HepG2 (cell line): ENCODE measurements around the gene ABCA4. TPM values are rescaled to one million over a fixed set of nuclear protein-coding genes. Genes with fewer than 3 reads are reported as not detected.

ENCODE experiments used
- ATAC-seq: fragments of 200-7000 bp; cut with Tn5 transposase; 3 replicates; pipeline ENCODE4 v1.9.1; 2020; ENCODE audit warnings: mild to moderate bottlenecking, moderate library complexity
- BruUV-seq: library from RNA; stranded (reverse); fragments of 400-500 nt; replicated peaks from 2 replicates; lab custom pipeline; 2021; lab: Mats Ljungman, UMichigan
- CTCF ChIA-PET: fragments of 300-600 bp; formaldehyde crosslinking; extraction: SDS; loops from one replicate; lab custom pipeline; 2021; ENCODE audit warnings: low total read pairs, inconsistent platforms, low intra/inter-chr PET ratio; lab: Yijun Ruan, JAX
- POLR2A ChIA-PET: fragments of 350-600 bp; sonication (Branson Sonifier 250); formaldehyde crosslinking; loops from one replicate; lab custom pipeline; 2020; ENCODE audit warnings: antibody characterized with exemption, inconsistent platforms; lab: Yijun Ruan, JAX
- DNase-seq: peaks from one replicate; pipeline ENCODE4 v3.0.0-alpha.2; 2015; ENCODE audit warnings: low spot score
- FAIRE-seq: peaks from 3 replicates; lab custom pipeline; 2011; peaks lifted over from hg19 to GRCh38; lab: Jason Lieb, UNC
- H2AFZ ChIP-seq: one replicate; pipeline ENCODE4 v1.6.1; 2011; ENCODE audit warnings: low read length, inconsistent platforms
- H3K27ac ChIP-seq: fragments of 300-600 bp; 3 replicates; pipeline ENCODE4 v1.8.0; 2011; ENCODE audit warnings: mixed run types, mild to moderate bottlenecking, mixed read lengths, low read length, inconsistent platforms; ENCODE audit not compliant: insufficient read depth; ENCODE audit errors: extremely low read length
- H3K27me3 ChIP-seq, 2 experiments: fragments of 200-600 bp in 1 of 2; 2 replicates in 1 of 2; 3 replicates in 1 of 2; pipeline versions ENCODE4 v1.6.0 to v1.8.0; 2011; ENCODE audit warnings: low read length in 2 of 2, mild to moderate bottlenecking in 2 of 2, moderate library complexity in 2 of 2, inconsistent platforms in 1 of 2; ENCODE audit not compliant: insufficient read depth in 2 of 2, control insufficient read depth in 1 of 2
- H3K36me3 ChIP-seq, 2 experiments: fragments of 200-600 bp in 1 of 2; replicated peaks in 1 of 2; 2 replicates in 1 of 2; 3 replicates in 1 of 2; pipeline versions ENCODE4 v1.5.1 to v1.8.0; 2011; ENCODE audit warnings: low read length in 2 of 2, inconsistent platforms in 1 of 2; ENCODE audit not compliant: insufficient read depth in 2 of 2, control insufficient read depth in 1 of 2
- H3K4me1 ChIP-seq: 2 replicates; pipeline ENCODE4 v1.5.1; 2012; ENCODE audit warnings: low read length, inconsistent platforms; ENCODE audit not compliant: insufficient read depth
- H3K4me2 ChIP-seq: 2 replicates; pipeline ENCODE4 v1.6.0; 2011; ENCODE audit warnings: low read depth, low read length, inconsistent platforms
- H3K4me3 ChIP-seq, 3 experiments: fragments of 200-600 bp in 1 of 3; sonication (generic), shearing (Covaris generic) in 1 of 3; replicated peaks in 1 of 3; 2 replicates each; pipeline ENCODE4 v1.5.1; 2011 to 2016; ENCODE audit warnings: low read length in 3 of 3, inconsistent platforms in 2 of 3, low read depth in 2 of 3, mild to moderate bottlenecking in 2 of 3, control low read depth in 1 of 3, mixed read lengths in 1 of 3; ENCODE audit not compliant: insufficient read depth in 1 of 3
- H3K79me2 ChIP-seq: one replicate; pipeline ENCODE4 v1.6.1; 2011; ENCODE audit warnings: low read length, inconsistent platforms; ENCODE audit not compliant: insufficient read depth
- H3K9ac ChIP-seq: 2 replicates; pipeline ENCODE4 v1.6.0; 2011; ENCODE audit warnings: mild to moderate bottlenecking, low read depth, low read length, inconsistent platforms; ENCODE audit not compliant: insufficient read depth
- H3K9me3 ChIP-seq: 2 replicates; pipeline ENCODE4 v1.5.1; 2012; ENCODE audit warnings: mild to moderate bottlenecking, low read length
- H4K20me1 ChIP-seq: 2 replicates; pipeline ENCODE4 v1.6.0; 2011; ENCODE audit warnings: inconsistent platforms, mild to moderate bottlenecking, low read length, moderate library complexity; ENCODE audit not compliant: insufficient read depth
- ATF6 ChIP-seq: sonication (generic); formaldehyde crosslinking; conservative IDR thresholded peaks from 2 replicates; pipeline ENCODE4 v1.4.0; 2020; ENCODE audit warnings: missing genetic modification reagents
- CCDC6 ChIP-seq: sonication (generic); formaldehyde crosslinking; IDR thresholded peaks from 2 replicates; pipeline ENCODE4 v1.8.1; 2022; ENCODE audit warnings: mild to moderate bottlenecking, missing genetic modification reagents, moderate library complexity
- DNMT1 ChIP-seq: sonication (generic); formaldehyde crosslinking; IDR thresholded peaks from 2 replicates; pipeline ENCODE4 v1.5.1; 2020; ENCODE audit warnings: mild to moderate bottlenecking, missing genetic modification reagents
- DR1 ChIP-seq: sonication (generic); formaldehyde crosslinking; IDR thresholded peaks from 2 replicates; pipeline ENCODE4 v1.8.0; 2021; ENCODE audit warnings: mild to moderate bottlenecking, missing genetic modification reagents, inconsistent platforms
- HOXA5 ChIP-seq: sonication (generic); formaldehyde crosslinking; IDR thresholded peaks from 2 replicates; pipeline ENCODE4 v1.4.0; 2020; ENCODE audit warnings: missing genetic modification reagents
- MEIS1 ChIP-seq: sonication (generic); formaldehyde crosslinking; IDR thresholded peaks from 2 replicates; pipeline ENCODE4 v1.9.0; 2021; ENCODE audit warnings: mild to moderate bottlenecking, missing genetic modification reagents, moderate library complexity, borderline replicate concordance
- SP2 ChIP-seq: sonication (generic); formaldehyde crosslinking; IDR thresholded peaks from 2 replicates; pipeline ENCODE4 v1.5.1; 2020; ENCODE audit warnings: mild to moderate bottlenecking, missing genetic modification reagents
- THAP11 ChIP-seq: IDR thresholded peaks from 2 replicates; pipeline ENCODE4 v1.6.1; 2016; ENCODE audit warnings: missing biosample characterization, missing genetic modification reagents
- WGBS: methylation state at CpG from one replicate; pipeline ENCODE4 v1.1.6; 2017; ENCODE audit warnings: low lambda C conversion rate; 5-methylcytosine and 5-hydroxymethylcytosine counted together
- in situ Hi-C: cut with HindIII; loops from 2 replicates; pipeline ENCODE4 v1.10.0; 2017; ENCODE audit warnings: low pct_unique_long_range_greater_than_20kb; ENCODE audit not compliant: extremely low pct_ligation_motif_present
- intact Hi-C: fragments of 100-400 bp; cut with micrococcal nuclease; formaldehyde crosslinking; loops from one replicate; pipeline ENCODE4 v1.10.0; 2022; ENCODE audit not compliant: unreplicated experiment
- polyA plus RNA-seq, 8 experiments: library from polyadenylated mRNA; depleted of rRNA in 3 of 8; stranded (reverse) in 7 of 8; unstranded in 1 of 8; fragments of >200 nt; fragmentation: Illumina TruSeq in 4 of 8; extraction: Trizol in 4 of 8; gene quantifications; 2 replicates each; pipeline versions ENCODE4 v1.2.1 to v1.2.3, GENCODE V29; 2011 to 2016; ENCODE audit warnings: low read depth in 4 of 8, missing spikeins in 1 of 8, mixed read lengths in 1 of 8; ENCODE audit not compliant: insufficient read depth in 1 of 8
- total RNA-seq, 5 experiments: library from RNA; depleted of rRNA; stranded (reverse); fragments of >200 nt; fragmentation: Illumina TruSeq; extraction: Trizol; gene quantifications; 2 replicates each; pipeline ENCODE4 v1.2.3, GENCODE V29; 2016; ENCODE audit warnings: low read depth in 1 of 5
- TF ChIP-seq, protein P1 (sequence below): sonication (generic); formaldehyde crosslinking; IDR thresholded peaks from 2 replicates; pipeline ENCODE4 v1.4.0; 2020; ENCODE audit warnings: missing genetic modification reagents, borderline replicate concordance

The ABCA4 gene
- total and polyA plus RNA-seq, 2 of the 13 experiments (the other 11 are each of a cell fraction or from before 2014, with no cell fraction given), result 0.24 to 0.67 TPM

DNA sequence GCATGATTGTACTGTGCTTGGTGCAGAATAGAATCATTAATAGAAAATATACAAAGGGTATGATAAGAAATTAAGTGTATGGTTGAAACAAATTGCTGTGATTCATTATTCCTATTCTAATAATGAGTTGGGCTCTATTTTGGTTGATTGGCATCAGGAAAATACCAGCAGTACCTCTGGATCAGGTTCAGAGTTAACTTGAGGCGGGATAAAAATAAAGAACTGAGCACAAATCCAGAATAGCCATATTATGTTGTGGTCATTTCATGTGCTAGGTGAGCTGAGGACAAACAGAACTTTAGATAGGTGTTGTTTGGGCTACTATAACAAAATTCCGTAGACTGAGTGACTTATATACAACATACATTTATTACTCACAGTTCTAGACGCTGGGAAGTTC is 151.1 kb downstream of the ABCA4 start:
- no peak overlapping the region for H2AFZ ChIP-seq
- intact Hi-C loops, result no loop called here
- H3K36me3 ChIP-seq, result no peaks in the 10 kb centered on the region
- H3K4me3 ChIP-seq, result no peak overlapping the region
- DNase-seq, result no peak
- CTCF ChIA-PET, result no interaction called here
- POLR2A ChIA-PET, result no interaction called here
- no peak overlapping the region for H3K4me2 ChIP-seq
- in situ Hi-C loops, result no loop called here
- 14% methylated on average over 3 of the region's 3 CpGs for whole genome bisulfite sequencing
- ATAC-seq, result no peak
- H3K9me3 ChIP-seq, result no peaks in the 10 kb centered on the region
- no peak for FAIRE-seq
- TF ChIP-seq DNMT1, result no peak
- TF ChIP-seq ATF6 (CRISPR knock-in tag), result no peak
- no peak for TF ChIP-seq SP2 (CRISPR knock-in tag)
- TF ChIP-seq CCDC6 (CRISPR knock-in tag), result no peak
- TF ChIP-seq HOXA5 (CRISPR knock-in tag), result no peak
- TF ChIP-seq DR1 (CRISPR knock-in tag), result no peak
- TF ChIP-seq, all 625 proteins: peak for 0
- BruUV-seq, result no TSS peak
- Histone ChIP-seq H4K20me1 (no peaks in the 10 kb centered on the region), H3K4me1 (peaks cover 19% of the 10 kb centered on the region), H3K27me3 (no peaks in the 10 kb centered on the region), H3K9ac (no peak overlapping the region), H3K79me2 (no peaks in the 10 kb centered on the region), H3K27ac (no peak overlapping the region)

GRCh38 chr1:93969371-93969770 is 151.6 kb downstream of the ABCA4 start:
- no peak for FAIRE-seq
- POLR2A ChIA-PET, result no interaction called here
- TF ChIP-seq MEIS1 (CRISPR knock-in tag) (no peak), THAP11 (no peak)
- TF ChIP-seq, protein P1, sequence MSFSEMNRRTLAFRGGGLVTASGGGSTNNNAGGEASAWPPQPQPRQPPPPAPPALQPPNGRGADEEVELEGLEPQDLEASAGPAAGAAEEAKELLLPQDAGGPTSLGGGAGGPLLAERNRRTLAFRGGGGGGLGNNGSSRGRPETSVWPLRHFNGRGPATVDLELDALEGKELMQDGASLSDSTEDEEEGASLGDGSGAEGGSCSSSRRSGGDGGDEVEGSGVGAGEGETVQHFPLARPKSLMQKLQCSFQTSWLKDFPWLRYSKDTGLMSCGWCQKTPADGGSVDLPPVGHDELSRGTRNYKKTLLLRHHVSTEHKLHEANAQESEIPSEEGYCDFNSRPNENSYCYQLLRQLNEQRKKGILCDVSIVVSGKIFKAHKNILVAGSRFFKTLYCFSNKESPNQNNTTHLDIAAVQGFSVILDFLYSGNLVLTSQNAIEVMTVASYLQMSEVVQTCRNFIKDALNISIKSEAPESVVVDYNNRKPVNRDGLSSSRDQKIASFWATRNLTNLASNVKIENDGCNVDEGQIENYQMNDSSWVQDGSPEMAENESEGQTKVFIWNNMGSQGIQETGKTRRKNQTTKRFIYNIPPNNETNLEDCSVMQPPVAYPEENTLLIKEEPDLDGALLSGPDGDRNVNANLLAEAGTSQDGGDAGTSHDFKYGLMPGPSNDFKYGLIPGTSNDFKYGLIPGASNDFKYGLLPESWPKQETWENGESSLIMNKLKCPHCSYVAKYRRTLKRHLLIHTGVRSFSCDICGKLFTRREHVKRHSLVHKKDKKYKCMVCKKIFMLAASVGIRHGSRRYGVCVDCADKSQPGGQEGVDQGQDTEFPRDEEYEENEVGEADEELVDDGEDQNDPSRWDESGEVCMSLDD, result no peak

More at GRCh38 chr1:93969371-93969770, 151.6 kb downstream of the ABCA4 start:
- in situ Hi-C loops (no loop called here), intact Hi-C loops (no loop called here)
- Histone ChIP-seq H3K27me3 (no peaks in the 10 kb centered on the region), H3K9me3 (no peaks in the 10 kb centered on the region), H3K36me3 (no peaks in the 10 kb centered on the region), H2AFZ (no peak overlapping the region), H3K79me2 (no peaks in the 10 kb centered on the region), H3K4me1 (peaks cover 23% of the 10 kb centered on the region), H3K4me3 (no peak overlapping the region), H4K20me1 (no peaks in the 10 kb centered on the region), H3K4me2 (no peak overlapping the region), H3K27ac (no peak overlapping the region), H3K9ac (no peak overlapping the region)
- 37% methylated on average over 2 of the region's 2 CpGs for WGBS
- DNase-seq, result no peak
- no peak for ATAC-seq
- BruUV-seq, result no TSS peak
- CTCF ChIA-PET, result no interaction called here
